Right cardiac atrium (tissue), 5 donors: ENCODE data around the gene CLCN1. TPM values are rescaled to one million over a fixed set of nuclear protein-coding genes. Genes with fewer than 3 reads are reported as not detected.

Experiments used
- ATAC-seq, 2 donors: fragments of 200-7000 bp; cut with Tn5 transposase; one replicate each; pipeline versions ENCODE4 v1.8.0 to v1.9.1; 2020; ENCODE audit warnings: moderate library complexity in 2 of 2, mild to moderate bottlenecking in 1 of 2
- DNase-seq, 3 donors: peaks; one replicate each; pipeline ENCODE4 v3.0.0-alpha.2; 2020
- H3K27ac ChIP-seq: one replicate; pipeline ENCODE4 v1.5.1; 2013; ENCODE audit warnings: mild to moderate bottlenecking, low read length, control low read depth, moderate library complexity
- H3K27me3 ChIP-seq: one replicate; pipeline ENCODE4 v1.6.1; 2013; ENCODE audit not compliant: control insufficient read depth, insufficient read depth
- H3K4me1 ChIP-seq: one replicate; pipeline ENCODE4 v1.6.1; 2013; ENCODE audit warnings: low read length; ENCODE audit not compliant: control insufficient read depth, insufficient read depth
- H3K4me3 ChIP-seq: one replicate; pipeline ENCODE4 v1.5.1; 2013; ENCODE audit warnings: low read length, control low read depth
- H3K9me3 ChIP-seq: one replicate; pipeline ENCODE4 v1.6.1; 2013; ENCODE audit warnings: low read length; ENCODE audit not compliant: control insufficient read depth
- WGBS: extraction: QIAGEN DNeasy Blood & Tissue Kit; methylation state at CpG from one replicate; pipeline ENCODE4 v1.1.7; 2013; 5-methylcytosine and 5-hydroxymethylcytosine counted together
- intact Hi-C, 4 donors: fragments of 100-400 bp; cut with DNase I; formaldehyde crosslinking; loops; one replicate each; pipeline versions ENCODE4 v1.11.0 to v1.14.0; 2022 to 2023
- long read RNA-seq, 4 donors: library from polyadenylated mRNA; unstranded; transcript quantifications; one replicate each; pipeline ENCODE4 v2.0.0, GENCODE V29; 2020 to 2021
- polyA plus RNA-seq: library from polyadenylated mRNA; stranded (reverse); fragments of 200-250 nt; gene quantifications from one replicate; pipeline ENCODE4 v1.2.3, GENCODE V29; 2013
- total RNA-seq, 4 donors: library from RNA; stranded (reverse); fragmentation: NEBNext Ultra II Directional; extraction: Animal tissue kit (Norgen Biotek cat#: 25700); gene quantifications; one replicate each; pipeline ENCODE4 v1.2.1, GENCODE V29; 2021
- donor health status: healthy with polysubstance abuse.
- donor health status: DM: no; HTN: yes; CAD: no.
- donor health status: DM: no; HTN: no; CAD: no.
- donor health status: DM: no; HTN: yes; CAD: no; lungs with severe emphysema.
- donor health status: DM: yes; HTN: yes; CAD: no.

The CLCN1 gene
- not detected for total RNA-seq
- polyA plus RNA-seq: not detected
- long read RNA-seq, donor 1: 0 reads
- long read RNA-seq, donor 2: 0 reads
- long read RNA-seq, donor 3: 0 reads
- long read RNA-seq, donor 4: 0 reads

- Histone ChIP-seq H3K27me3 (no peaks in the 10 kb centered on the region), H3K27ac (no peak within 1 kb of the TSS), H3K9me3 (no peaks in the 10 kb centered on the region), H3K4me3 (no peak within 1 kb of the TSS), H3K4me1 (no peaks in the 10 kb centered on the region)
- 72% methylated on average over 5 of the region's 5 CpGs for WGBS
- no peak for ATAC-seq
- no peak for DNase-seq
- intact Hi-C loops: no loop called here
Observed at GRCh38 chr7:143315776-143316175, at the start of gene CLCN1. CLCN1 (plus strand) TSS chr7:143316111; CDS start chr7:143316213, 102 bp downstream.

- intact Hi-C loops: loop anchor here in 2 of 4 donors (10.0 kb wide), 2 partner anchors 116 to 146 kb away; partner anchors contain the start of gene ZYX (in 1 of the 2)
- 74% methylated on average over 5 of the region's 5 CpGs for WGBS
- Histone ChIP-seq H3K9me3 (no peaks in the 10 kb centered on the region), H3K4me1 (peaks cover 10% of the 10 kb centered on the region), H3K27ac (no peak overlapping the region), H3K27me3 (no peaks in the 10 kb centered on the region), H3K4me3 (no peak overlapping the region)
- DNase-seq: no peak
- ATAC-seq: peak in 1 of 2 donors; percentile 40
Observed at GRCh38 chr7:143269251-143269650, 46.7 kb upstream of the CLCN1 start.

GRCh38 chr7:143271240-143271639 is 44.7 kb upstream of the CLCN1 start:
- WGBS: 92% methylated on average over 1 of the region's 1 CpG
- H3K4me3 ChIP-seq: no peak overlapping the region
- H3K27ac ChIP-seq: no peak overlapping the region
- no peak for DNase-seq
- no peaks in the 10 kb centered on the region for H3K4me1 ChIP-seq
- no peak for ATAC-seq
- intact Hi-C loops: no loop called here
- H3K27me3 ChIP-seq: no peaks in the 10 kb centered on the region
- no peaks in the 10 kb centered on the region for H3K9me3 ChIP-seq

- Histone ChIP-seq H3K9me3 (no peaks in the 10 kb centered on the region), H3K4me3 (no peak overlapping the region), H3K4me1 (no peaks in the 10 kb centered on the region), H3K27me3 (no peaks in the 10 kb centered on the region), H3K27ac (no peak overlapping the region)
- intact Hi-C loops: no loop called here
- DNase-seq (no peak), ATAC-seq (no peak)
- WGBS: 93% methylated on average over 2 of the region's 2 CpGs
Observed at GRCh38 chr7:143272871-143273270, 43.0 kb upstream of the CLCN1 start.

GRCh38 chr7:143279186-143280098 is 36.5 kb upstream of the CLCN1 start:
- H3K27ac ChIP-seq: peak overlapping the region; percentile 77
- no peaks in the 10 kb centered on the region for H3K9me3 ChIP-seq
- DNase-seq (no peak), ATAC-seq (peak; percentile 86 to 87)
- intact Hi-C loops: no loop called here
- H3K27me3 ChIP-seq: no peaks in the 10 kb centered on the region
- 38% methylated on average over 8 of the region's 8 CpGs for WGBS
- H3K4me1 ChIP-seq: no peaks in the 10 kb centered on the region
- peak overlapping the region; percentile 32 for H3K4me3 ChIP-seq

GRCh38 chr7:143280160-143280559 is 35.8 kb upstream of the CLCN1 start:
- intact Hi-C loops: no loop called here

GRCh38 chr7:143280566-143280965 is 35.3 kb upstream of the CLCN1 start:
- Histone ChIP-seq H3K4me3 (no peak overlapping the region), H3K4me1 (no peaks in the 10 kb centered on the region), H3K27me3 (no peaks in the 10 kb centered on the region), H3K27ac (no peak overlapping the region), H3K9me3 (no peaks in the 10 kb centered on the region)
- ATAC-seq (no peak), DNase-seq (no peak)
- WGBS: 83% methylated on average over 2 of the region's 2 CpGs
- intact Hi-C loops: no loop called here

More at GRCh38 chr7:143280160-143280559, 35.8 kb upstream of the CLCN1 start:
- Histone ChIP-seq H3K27ac (peak overlapping the region; percentile 72), H3K9me3 (no peaks in the 10 kb centered on the region), H3K4me1 (no peaks in the 10 kb centered on the region), H3K27me3 (no peaks in the 10 kb centered on the region), H3K4me3 (peak overlapping the region; percentile 32)
- 50% methylated on average over 1 of the region's 1 CpG for WGBS
- DNase-seq: no peak
- no peak for ATAC-seq

- H3K4me1 ChIP-seq: no peaks in the 10 kb centered on the region
- H3K27ac ChIP-seq: no peak overlapping the region
- H3K9me3 ChIP-seq: no peaks in the 10 kb centered on the region
- ATAC-seq: no peak
- no peak for DNase-seq
- intact Hi-C loops: no loop called here
- WGBS: 89% methylated on average over 2 of the region's 2 CpGs
- H3K27me3 ChIP-seq: no peaks in the 10 kb centered on the region
- no peak overlapping the region for H3K4me3 ChIP-seq
Observed at GRCh38 chr7:143281529-143281928, 34.4 kb upstream of the CLCN1 start.

- Histone ChIP-seq H3K4me1 (no peaks in the 10 kb centered on the region), H3K27me3 (no peaks in the 10 kb centered on the region), H3K4me3 (no peak overlapping the region), H3K27ac (no peak overlapping the region), H3K9me3 (no peaks in the 10 kb centered on the region)
- WGBS: 97% methylated on average over 8 of the region's 8 CpGs
- ATAC-seq (no peak), DNase-seq (no peak)
- intact Hi-C loops: no loop called here
Observed at GRCh38 chr7:143282124-143282523, 33.8 kb upstream of the CLCN1 start.

- intact Hi-C loops: no loop called here
- Histone ChIP-seq H3K27me3 (no peaks in the 10 kb centered on the region), H3K27ac (no peak overlapping the region), H3K4me3 (no peak overlapping the region), H3K9me3 (no peaks in the 10 kb centered on the region), H3K4me1 (no peaks in the 10 kb centered on the region)
- WGBS: 74% methylated on average over 4 of the region's 4 CpGs
- ATAC-seq (no peak), DNase-seq (no peak)
Observed at GRCh38 chr7:143283381-143283780, 32.5 kb upstream of the CLCN1 start.

- Histone ChIP-seq H3K27ac (peak within 1 kb of the TSS; percentile 61), H3K27me3 (no peaks in the 10 kb centered on the region), H3K9me3 (no peaks in the 10 kb centered on the region), H3K4me1 (no peaks in the 10 kb centered on the region), H3K4me3 (peak within 1 kb of the TSS; percentile 27)
- ATAC-seq (no peak), DNase-seq (peak in 1 of 3 donors; percentile 40)
- intact Hi-C loops: no loop called here
- 67% methylated on average over 19 of the region's 19 CpGs for WGBS
Observed at GRCh38 chr7:143284591-143285469, 31.1 kb upstream of the CLCN1 start, which contains the start of gene TMEM139. TMEM139 (plus strand) TSS chr7:143284958; CDS start chr7:143285958, 1,000 bp downstream.
